Osteocyte (in vitro differentiated cells): Measurements from ENCODE around the gene HSD3B1. TPM values are rescaled to one million over a fixed set of nuclear protein-coding genes. Genes with fewer than 3 reads are reported as not detected.

Experiments
- DNase-seq: peaks from one replicate; pipeline ENCODE4 v3.0.0; 2021; ENCODE audit warnings: mixed read lengths; ENCODE audit not compliant: unreplicated experiment; ENCODE audit errors: extremely low spot score
- H3K27ac Mint-ChIP-seq: one replicate; pipeline ENCODE4 v1.8.0; 2021; ENCODE audit warnings: mild to moderate bottlenecking, mixed read lengths; ENCODE audit not compliant: unreplicated experiment
- H3K27me3 Mint-ChIP-seq: one replicate; pipeline ENCODE4 v1.8.0; 2021; ENCODE audit warnings: mixed read lengths; ENCODE audit not compliant: unreplicated experiment
- H3K36me3 Mint-ChIP-seq: one replicate; pipeline ENCODE4 v1.8.0; 2021; ENCODE audit warnings: mixed read lengths; ENCODE audit not compliant: unreplicated experiment
- H3K4me1 Mint-ChIP-seq: one replicate; pipeline ENCODE4 v1.8.0; 2021; ENCODE audit warnings: mixed read lengths; ENCODE audit not compliant: unreplicated experiment
- H3K4me3 Mint-ChIP-seq: one replicate; pipeline ENCODE4 v1.8.0; 2021; ENCODE audit warnings: mild to moderate bottlenecking, moderate library complexity, mixed read lengths; ENCODE audit not compliant: unreplicated experiment
- H3K9me3 Mint-ChIP-seq: one replicate; pipeline ENCODE4 v1.8.0; 2021; ENCODE audit warnings: mixed read lengths; ENCODE audit not compliant: unreplicated experiment
- long read RNA-seq: library from polyadenylated mRNA; unstranded; transcript quantifications from one replicate; pipeline ENCODE4 v2.0.0, GENCODE V29; 2021
- total RNA-seq: library from RNA; stranded (reverse); gene quantifications from 2 replicates; pipeline ENCODE4 v1.2.1, GENCODE V29; 2021
- TF ChIP-seq, protein P1 (sequence below): fragments of 200-600 bp; sonication (generic); IDR thresholded peaks from 2 replicates; pipeline ENCODE4 v1.5.0; 2021; ENCODE audit warnings: antibody characterized with exemption, mild to moderate bottlenecking, moderate library complexity

HSD3B1 gene
- not detected in 2 replicates for total RNA-seq
- long read RNA-seq = 0 reads

DNA sequence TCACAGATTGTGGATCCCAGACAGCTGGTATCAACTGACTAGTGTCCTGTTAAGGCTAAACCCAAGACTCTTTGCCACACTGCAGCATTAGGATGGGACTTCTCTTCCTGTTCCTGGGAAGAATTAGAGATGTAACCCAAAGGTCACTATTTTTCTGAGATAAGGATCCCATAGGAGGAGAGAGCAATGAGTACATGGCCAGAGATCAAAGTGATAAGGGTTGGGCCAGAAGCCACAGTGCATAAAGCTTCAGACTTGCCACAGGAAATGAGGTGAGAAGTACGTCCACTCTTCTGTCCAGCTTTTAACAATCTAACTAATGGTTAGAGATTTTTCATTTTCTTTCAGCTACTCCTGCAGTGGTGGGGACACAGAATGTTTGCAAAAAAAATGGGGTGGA is at the start of gene HSD3B1:
Gene HSD3B1, plus strand, starts transcription at position 270 of the 400 bp plus-strand sequence. CDS start 267 bp downstream, outside the sequence.
- TF ChIP-seq, protein P1, sequence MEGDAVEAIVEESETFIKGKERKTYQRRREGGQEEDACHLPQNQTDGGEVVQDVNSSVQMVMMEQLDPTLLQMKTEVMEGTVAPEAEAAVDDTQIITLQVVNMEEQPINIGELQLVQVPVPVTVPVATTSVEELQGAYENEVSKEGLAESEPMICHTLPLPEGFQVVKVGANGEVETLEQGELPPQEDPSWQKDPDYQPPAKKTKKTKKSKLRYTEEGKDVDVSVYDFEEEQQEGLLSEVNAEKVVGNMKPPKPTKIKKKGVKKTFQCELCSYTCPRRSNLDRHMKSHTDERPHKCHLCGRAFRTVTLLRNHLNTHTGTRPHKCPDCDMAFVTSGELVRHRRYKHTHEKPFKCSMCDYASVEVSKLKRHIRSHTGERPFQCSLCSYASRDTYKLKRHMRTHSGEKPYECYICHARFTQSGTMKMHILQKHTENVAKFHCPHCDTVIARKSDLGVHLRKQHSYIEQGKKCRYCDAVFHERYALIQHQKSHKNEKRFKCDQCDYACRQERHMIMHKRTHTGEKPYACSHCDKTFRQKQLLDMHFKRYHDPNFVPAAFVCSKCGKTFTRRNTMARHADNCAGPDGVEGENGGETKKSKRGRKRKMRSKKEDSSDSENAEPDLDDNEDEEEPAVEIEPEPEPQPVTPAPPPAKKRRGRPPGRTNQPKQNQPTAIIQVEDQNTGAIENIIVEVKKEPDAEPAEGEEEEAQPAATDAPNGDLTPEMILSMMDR = no peak
- Mint-ChIP-seq H3K27me3 (peaks cover 20% of the 10 kb centered on the region), H3K4me1 (no peaks in the 10 kb centered on the region), H3K4me3 (no peak within 1 kb of the TSS), H3K9me3 (no peaks in the 10 kb centered on the region), H3K36me3 (no peaks in the 10 kb centered on the region), H3K27ac (no peak within 1 kb of the TSS)
- no peak for DNase-seq

DNA sequence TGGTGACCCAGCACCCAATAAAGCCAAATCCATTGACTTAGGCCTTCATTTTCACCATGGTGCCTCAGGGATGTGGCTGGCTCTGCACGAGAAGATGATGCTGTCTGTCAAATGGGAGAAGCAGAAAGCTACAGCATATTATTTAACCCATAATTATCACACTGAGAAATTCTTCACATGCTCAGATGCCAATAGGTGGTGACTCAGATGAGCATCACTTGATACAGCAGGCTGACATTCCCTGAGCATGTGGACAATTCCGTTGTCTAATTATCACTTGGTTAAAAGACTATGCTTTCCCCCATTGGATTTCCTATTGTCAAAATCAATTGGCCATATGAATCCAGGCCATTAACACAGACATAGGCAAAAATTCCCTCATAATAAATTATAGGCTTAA is 44.0 kb upstream of the HSD3B1 start:
- Mint-ChIP-seq H3K4me3 (no peak overlapping the region), H3K27me3 (peaks cover 16% of the 10 kb centered on the region), H3K4me1 (no peaks in the 10 kb centered on the region), H3K9me3 (no peaks in the 10 kb centered on the region), H3K36me3 (no peaks in the 10 kb centered on the region), H3K27ac (no peak overlapping the region)
- TF ChIP-seq, protein P1 = no peak
- peak; percentile 10 for DNase-seq

DNA sequence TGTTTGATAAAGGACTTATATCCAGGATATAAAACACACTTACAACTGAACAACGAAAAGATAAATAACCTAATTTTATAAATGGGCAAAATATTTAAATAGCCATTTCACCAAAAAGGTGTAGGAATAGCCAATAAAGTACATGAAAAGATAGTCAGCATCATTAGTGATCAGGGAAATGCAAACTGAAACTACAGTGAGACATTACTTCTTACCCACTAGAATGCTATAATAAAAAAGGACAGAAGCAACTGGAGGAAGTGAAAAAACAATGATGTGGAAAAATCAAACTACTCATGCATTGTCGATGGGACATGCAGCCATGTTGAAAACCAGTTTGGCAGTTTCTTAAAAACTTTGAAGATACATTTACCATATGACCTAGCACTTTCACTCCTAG is 43.4 kb upstream of the HSD3B1 start:
- Mint-ChIP-seq H3K36me3 (no peaks in the 10 kb centered on the region), H3K4me3 (no peak overlapping the region), H3K9me3 (no peaks in the 10 kb centered on the region), H3K27me3 (peaks cover 16% of the 10 kb centered on the region), H3K4me1 (no peaks in the 10 kb centered on the region), H3K27ac (no peak overlapping the region)
- TF ChIP-seq, protein P1 = no peak
- no peak for DNase-seq

DNA sequence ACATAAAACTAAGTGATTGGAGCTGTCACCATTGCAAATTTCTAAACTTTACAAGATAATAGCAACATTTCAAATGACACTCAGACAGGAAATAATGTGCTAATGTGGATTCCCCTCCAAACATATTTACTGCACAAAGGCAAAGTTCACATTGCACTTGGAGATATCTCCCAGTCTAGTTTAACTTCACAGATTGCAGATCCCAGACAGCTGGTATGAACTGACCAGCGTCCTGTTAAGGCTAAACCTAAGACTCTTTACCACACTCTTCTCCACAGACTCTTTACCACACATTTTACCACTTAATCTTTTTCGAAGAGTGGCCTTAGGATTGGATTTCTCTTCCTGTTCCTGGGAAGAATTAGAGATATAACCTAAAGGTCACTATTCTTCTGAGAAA is 40.6 kb upstream of the HSD3B1 start:
- H3K4me1 Mint-ChIP-seq = no peaks in the 10 kb centered on the region
- H3K36me3 Mint-ChIP-seq = no peaks in the 10 kb centered on the region
- no peaks in the 10 kb centered on the region for H3K9me3 Mint-ChIP-seq
- no peak overlapping the region for H3K4me3 Mint-ChIP-seq
- DNase-seq = no peak
- peaks cover 23% of the 10 kb centered on the region for H3K27me3 Mint-ChIP-seq
- TF ChIP-seq, protein P1 = no peak
- no peak overlapping the region for H3K27ac Mint-ChIP-seq

DNA sequence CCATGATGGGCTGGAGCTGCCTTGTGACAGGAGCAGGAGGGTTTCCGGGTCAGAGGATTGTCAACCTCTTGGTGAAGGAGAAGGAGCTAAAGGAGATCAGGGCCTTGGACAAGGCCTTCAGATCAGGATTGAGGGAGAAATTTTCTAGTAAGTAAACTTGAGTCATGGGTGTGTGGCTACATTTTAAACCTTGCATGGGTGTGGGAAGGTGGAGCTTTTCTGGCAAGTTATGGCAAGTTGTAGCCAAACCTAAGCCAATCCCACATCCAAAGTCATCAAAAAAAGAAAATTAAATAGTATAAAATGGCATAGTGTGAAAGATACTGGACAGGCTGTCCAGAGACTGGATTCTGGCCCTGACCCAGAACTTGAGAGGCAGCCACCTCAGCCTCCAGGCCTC is 39.8 kb upstream of the HSD3B1 start:
- Mint-ChIP-seq H3K9me3 (no peaks in the 10 kb centered on the region), H3K4me1 (no peaks in the 10 kb centered on the region)
- TF ChIP-seq, protein P1 = no peak

More for the DNA sequence above, 39.8 kb upstream of the HSD3B1 start:
- Mint-ChIP-seq H3K4me3 (no peak overlapping the region), H3K27ac (no peak overlapping the region), H3K36me3 (no peaks in the 10 kb centered on the region), H3K27me3 (peaks cover 23% of the 10 kb centered on the region)
- DNase-seq = peak; percentile 15
